B cell (primary cell): ENCODE measurements around the gene FAM107B. TPM values are rescaled to one million over a fixed set of nuclear protein-coding genes. Genes with fewer than 3 reads are reported as not detected.

Source experiments
- ATAC-seq: fragments of 200-7000 bp; cut with Tn5 transposase; one replicate; pipeline ENCODE4 v1.10.0; 2021; ENCODE audit warnings: low read depth, mild to moderate bottlenecking, moderate number of reproducible peaks, moderate library complexity
- CTCF ChIA-PET: fragments of 350-600 bp; sonication (Branson Sonifier 250); formaldehyde crosslinking; loops from one replicate; lab custom pipeline; 2021; ENCODE audit warnings: antibody characterized with exemption, inconsistent platforms; lab: Charles Lee
- POLR2A ChIA-PET: fragments of 350-600 bp; sonication (Branson Sonifier 250); formaldehyde crosslinking; loops from one replicate; lab custom pipeline; 2021; ENCODE audit warnings: antibody characterized with exemption; lab: Charles Lee
- DNase-seq: peaks from one replicate; pipeline ENCODE4 v3.0.0; 2013
- H2AFZ ChIP-seq: 2 replicates; pipeline ENCODE4 v1.6.1; 2012; ENCODE audit warnings: mild to moderate bottlenecking, low read depth, low read length; ENCODE audit not compliant: insufficient read depth, poor library complexity, severe bottlenecking
- H3K27ac ChIP-seq, 2 donors: 1 replicate in 1 of 2; 2 replicates in 1 of 2; pipeline ENCODE4 v1.5.1; 2012 to 2013; ENCODE audit warnings: low read length in 2 of 2, mild to moderate bottlenecking in 2 of 2, moderate library complexity in 1 of 2
- H3K27me3 ChIP-seq, 4 experiments: fragments of 200-600 bp in 1 of 4; sonication (generic) in 1 of 4; replicated peaks in 1 of 4; 1 replicate in 2 of 4; 2 replicates in 2 of 4; pipeline versions ENCODE4 v1.6.1 to v1.7.0; 2013 to 2016; ENCODE audit warnings: low read length in 3 of 4, mild to moderate bottlenecking in 2 of 4, mixed read lengths in 1 of 4, moderate library complexity in 1 of 4; ENCODE audit not compliant: insufficient read depth in 4 of 4, control insufficient read depth in 3 of 4; ENCODE audit errors: control extremely low read depth in 1 of 4
- H3K36me3 ChIP-seq, 2 experiments: replicated peaks in 1 of 2; 1 replicate in 1 of 2; 2 replicates in 1 of 2; pipeline versions ENCODE4 v1.6.1 to v1.7.1; 2013; ENCODE audit warnings: low read length in 1 of 2; ENCODE audit not compliant: insufficient read depth in 2 of 2, control insufficient read depth in 1 of 2; ENCODE audit errors: control extremely low read depth in 1 of 2, extremely low read depth in 1 of 2
- H3K4me1 ChIP-seq, 2 donors: fragments of 200-600 bp in 1 of 2; sonication (generic) in 1 of 2; 1 replicate in 1 of 2; 2 replicates in 1 of 2; pipeline versions ENCODE4 v1.5.1 to v1.6.1; 2013 to 2017; ENCODE audit warnings: low read length in 2 of 2; ENCODE audit not compliant: control insufficient read depth in 2 of 2, insufficient read depth in 2 of 2
- H3K4me2 ChIP-seq: replicated peaks from 2 replicates; pipeline ENCODE3; 2012; ENCODE audit warnings: mild to moderate bottlenecking, low read depth, low read length; ENCODE audit not compliant: poor library complexity, severe bottlenecking
- H3K4me3 ChIP-seq, 5 experiments: fragments of 200-600 bp in 1 of 5; sonication (generic) in 1 of 5; 1 replicate in 3 of 5; 2 replicates in 2 of 5; pipeline versions ENCODE4 v1.5.1 to v1.7.0; 2011 to 2016; ENCODE audit warnings: low read length in 4 of 5, mild to moderate bottlenecking in 4 of 5, low read depth in 2 of 5, control low read depth in 1 of 5, moderate library complexity in 1 of 5; ENCODE audit not compliant: insufficient read depth in 1 of 5; ENCODE audit errors: control extremely low read depth in 1 of 5, extremely low read depth in 1 of 5
- H3K79me2 ChIP-seq: fragments of 200-600 bp; sonication (generic); one replicate; pipeline ENCODE4 v1.6.0; 2016; ENCODE audit warnings: low read length; ENCODE audit not compliant: control insufficient read depth, insufficient read depth
- H3K9ac ChIP-seq: fragments of 200-600 bp; sonication (generic); 2 replicates; pipeline ENCODE4 v1.6.1; 2017; ENCODE audit warnings: mild to moderate bottlenecking, low read length, moderate library complexity
- H3K9me3 ChIP-seq, 3 donors: one replicate each; pipeline versions ENCODE4 v1.6.1 to v1.7.1; 2013; ENCODE audit warnings: low read length in 2 of 3; ENCODE audit not compliant: control insufficient read depth in 2 of 3, insufficient read depth in 1 of 3; ENCODE audit errors: control extremely low read depth in 1 of 3
- H4K20me1 ChIP-seq: 2 replicates; pipeline ENCODE4 v1.6.0; 2012; ENCODE audit warnings: mild to moderate bottlenecking, low read length; ENCODE audit not compliant: insufficient read depth, control insufficient read depth, poor library complexity, severe bottlenecking
- H3K27ac Mint-ChIP-seq: one replicate; pipeline ENCODE4 v1.8.0; 2021; ENCODE audit warnings: mixed read lengths
- H3K27me3 Mint-ChIP-seq: one replicate; pipeline ENCODE4 v1.8.0; 2021; ENCODE audit warnings: mixed read lengths
- H3K4me1 Mint-ChIP-seq: one replicate; pipeline ENCODE4 v1.8.0; 2021; ENCODE audit warnings: mixed read lengths
- H3K4me3 Mint-ChIP-seq: one replicate; pipeline ENCODE4 v1.8.0; 2021; ENCODE audit warnings: mixed read lengths
- H3K9me3 Mint-ChIP-seq: one replicate; pipeline ENCODE4 v1.8.0; 2022; ENCODE audit warnings: mixed read lengths; ENCODE audit not compliant: insufficient read depth
- CTCF ChIP-seq: fragments of 200-600 bp; IDR thresholded peaks from one replicate; pipeline ENCODE4 v1.8.0; 2022; ENCODE audit warnings: antibody characterized with exemption, mild to moderate bottlenecking
- EZH2 ChIP-seq: IDR thresholded peaks from 2 replicates; pipeline ENCODE4 v1.6.1; 2012; ENCODE audit warnings: borderline replicate concordance, low read depth, mild to moderate bottlenecking, moderate library complexity, low read length; ENCODE audit not compliant: insufficient read depth, poor library complexity, severe bottlenecking
- WGBS: methylation state at CpG from one replicate; pipeline ENCODE4 v1.1.5; 2013; ENCODE audit warnings: missing lambda C conversion rate; ENCODE audit not compliant: insufficient coverage; 5-methylcytosine and 5-hydroxymethylcytosine counted together
- intact Hi-C: fragments of 100-400 bp; cut with micrococcal nuclease; formaldehyde crosslinking; loops from one replicate; pipeline ENCODE4 v1.10.0; 2022
- polyA plus RNA-seq: library from polyadenylated mRNA; depleted of rRNA; stranded (reverse); fragments of >200 nt; gene quantifications from 2 replicates; pipeline ENCODE4 v1.2.3, GENCODE V29; 2012
- total RNA-seq, 2 donors: library from RNA; stranded (reverse); fragments of 120-200 nt in 1 of 2; gene quantifications; 1 replicate in 1 of 2; 2 replicates in 1 of 2; pipeline versions ENCODE4 v1.2.3 to v1.2.4, GENCODE V29; 2013 to 2022

FAM107B gene
- total and polyA plus RNA-seq, 2 donors (not counting 1 experiment from before 2014, with no cell fraction given), result 31.9 to 318 TPM

- Histone ChIP-seq H3K9ac (no peak overlapping the region), H3K4me1 (peaks cover 88 to 94% of the 10 kb centered on the region in 2 donors), H3K27me3 (no peaks in the 10 kb centered on the region), H3K4me2 (no peak overlapping the region), H4K20me1 (peaks cover 74% of the 10 kb centered on the region), H3K9me3 (no peaks in the 10 kb centered on the region), H2AFZ (no peak overlapping the region), H3K36me3 (peaks cover 0 to 2% of the 10 kb centered on the region in 2 experiments), H3K4me3 (no peak overlapping the region), H3K27ac (peak overlapping the region in 1 of 2 donors; percentile 70), H3K79me2 (peaks cover 100% of the 10 kb centered on the region)
- intact Hi-C loops, result no loop called here
- ATAC-seq, result no peak
- TF ChIP-seq EZH2, result no peak
- no peak for TF ChIP-seq CTCF
- CTCF ChIA-PET, result interaction anchor here (0.9 to 2.2 kb wide), 5 partner anchors 11 to 280 kb away, joined by 3 to 12 read pairs (median 7); partner anchors contain the start of genes CDNF, HSPA14 and MSANTD7
- WGBS, result 96% methylated on average over 12 of the region's 12 CpGs
- no peaks in the 10 kb centered on the region for H3K27me3 Mint-ChIP-seq
- H3K27ac Mint-ChIP-seq, result peak overlapping the region; percentile 75
- H3K9me3 Mint-ChIP-seq, result no peaks in the 10 kb centered on the region
- H3K4me1 Mint-ChIP-seq, result peaks cover 94% of the 10 kb centered on the region
- H3K4me3 Mint-ChIP-seq, result peak overlapping the region; percentile 47
- POLR2A ChIA-PET, result no interaction called here
- no peak for DNase-seq
These were observed 216.7 kb downstream of the FAM107B start for GRCh38 chr10:14558025-14558424.

GRCh38 chr10:14557567-14557966, 217.1 kb downstream of the FAM107B start:
- peaks cover 0 to 1% of the 10 kb centered on the region in 2 experiments for H3K36me3 ChIP-seq
- H3K4me3 ChIP-seq, result no peak overlapping the region
- Mint-ChIP-seq H3K4me1 (peaks cover 94% of the 10 kb centered on the region), H3K27ac (peak overlapping the region; percentile 4), H3K27me3 (no peaks in the 10 kb centered on the region), H3K9me3 (no peaks in the 10 kb centered on the region), H3K4me3 (peak overlapping the region; percentile 7)
- TF ChIP-seq CTCF, result no peak
- TF ChIP-seq EZH2, result no peak
- DNase-seq (no peak), ATAC-seq (no peak)
- intact Hi-C loops, result loop anchor here (2.0 kb wide), 2 partner anchors 15 to 45 kb away; no protein-coding TSS in a partner anchor
- H2AFZ ChIP-seq, result no peak overlapping the region
- POLR2A ChIA-PET, result no interaction called here
- CTCF ChIA-PET, result interaction anchor here (0.9 to 2.2 kb wide), 5 partner anchors 10 to 280 kb away, joined by 3 to 12 read pairs (median 7); partner anchors contain the start of genes CDNF, HSPA14 and MSANTD7
- H3K27me3 ChIP-seq, result no peaks in the 10 kb centered on the region
- H3K4me1 ChIP-seq, result peaks cover 89 to 93% of the 10 kb centered on the region in 2 donors
- 86% methylated on average over 4 of the region's 5 CpGs for WGBS
- no peak overlapping the region for H3K4me2 ChIP-seq
- H3K27ac ChIP-seq, result peak overlapping the region in 1 of 2 donors; percentile 70
- H4K20me1 ChIP-seq, result peaks cover 72% of the 10 kb centered on the region
- H3K9ac ChIP-seq, result no peak overlapping the region
- H3K79me2 ChIP-seq, result peaks cover 100% of the 10 kb centered on the region
- H3K9me3 ChIP-seq, result no peaks in the 10 kb centered on the region
